Chondrocyte (in vitro differentiated cells): ENCODE data around the gene TM9SF4. TPM values are rescaled to one million over a fixed set of nuclear protein-coding genes. Genes with fewer than 3 reads are reported as not detected.

Experiments used
- DNase-seq: peaks from one replicate; pipeline ENCODE4 v3.0.0; 2021; ENCODE audit warnings: mixed read lengths, low spot score
- H3K27ac Mint-ChIP-seq: one replicate; pipeline ENCODE4 v1.8.0; 2021; ENCODE audit warnings: mild to moderate bottlenecking, moderate library complexity, mixed read lengths; ENCODE audit not compliant: unreplicated experiment
- H3K27me3 Mint-ChIP-seq: 2 replicates; pipeline ENCODE4 v1.8.0; 2021; ENCODE audit warnings: low read depth, mixed read lengths
- H3K36me3 Mint-ChIP-seq: 2 replicates; pipeline ENCODE4 v1.8.0; 2021; ENCODE audit warnings: low read depth, mixed read lengths
- H3K4me1 Mint-ChIP-seq: 2 replicates; pipeline ENCODE4 v1.8.0; 2021; ENCODE audit warnings: low read depth, mild to moderate bottlenecking, mixed read lengths
- H3K4me3 Mint-ChIP-seq: one replicate; pipeline ENCODE4 v1.8.0; 2021; ENCODE audit warnings: mild to moderate bottlenecking, moderate library complexity, mixed read lengths; ENCODE audit not compliant: unreplicated experiment
- H3K9me3 Mint-ChIP-seq: 2 replicates; pipeline ENCODE4 v1.8.0; 2021; ENCODE audit warnings: low read depth, mixed read lengths
- CTCF ChIP-seq: fragments of 200-600 bp; sonication (generic); IDR thresholded peaks from 2 replicates; pipeline ENCODE4 v1.5.0; 2021; ENCODE audit warnings: antibody characterized with exemption, mild to moderate bottlenecking, moderate library complexity
- total RNA-seq: library from RNA; stranded (reverse); gene quantifications from 3 replicates; pipeline ENCODE4 v1.2.1, GENCODE V29; 2021

The TM9SF4 gene
- total RNA-seq, 1 donor from 2014 or later = 83.7 TPM

- no peak for TF ChIP-seq CTCF
- DNase-seq = no peak
- peaks cover 45% of the 10 kb centered on the region for H3K4me1 Mint-ChIP-seq
- peak overlapping the region; percentile 18 for H3K27ac Mint-ChIP-seq
- H3K4me3 Mint-ChIP-seq = no peak overlapping the region
- H3K27me3 Mint-ChIP-seq = no peaks in the 10 kb centered on the region
- peaks cover 25% of the 10 kb centered on the region for H3K36me3 Mint-ChIP-seq
- H3K9me3 Mint-ChIP-seq = no peaks in the 10 kb centered on the region
These were observed 92.5 kb downstream of the TM9SF4 start for GRCh38 chr20:32201977-32202363.

- Mint-ChIP-seq H3K4me3 (no peak overlapping the region), H3K27ac (peak overlapping the region; percentile 77), H3K4me1 (peaks cover 52% of the 10 kb centered on the region), H3K36me3 (peaks cover 16% of the 10 kb centered on the region), H3K27me3 (no peaks in the 10 kb centered on the region), H3K9me3 (no peaks in the 10 kb centered on the region)
- no peak for DNase-seq
- no peak for TF ChIP-seq CTCF
These were observed 94.1 kb downstream of the TM9SF4 start for GRCh38 chr20:32203356-32204204.

GRCh38 chr20:32204205-32205109 lies 94.9 kb downstream of the TM9SF4 start:
- DNase-seq = no peak
- H3K4me3 Mint-ChIP-seq = no peak overlapping the region
- peak overlapping the region; percentile 93 for H3K27ac Mint-ChIP-seq
- peaks cover 8% of the 10 kb centered on the region for H3K36me3 Mint-ChIP-seq
- H3K27me3 Mint-ChIP-seq = no peaks in the 10 kb centered on the region
- no peak for TF ChIP-seq CTCF
- peaks cover 61% of the 10 kb centered on the region for H3K4me1 Mint-ChIP-seq
- no peaks in the 10 kb centered on the region for H3K9me3 Mint-ChIP-seq

GRCh38 chr20:32205110-32205842 lies 95.8 kb downstream of the TM9SF4 start:
- Mint-ChIP-seq H3K4me3 (peak overlapping the region; percentile 98), H3K4me1 (peaks cover 69% of the 10 kb centered on the region), H3K9me3 (no peaks in the 10 kb centered on the region), H3K27ac (peak overlapping the region; percentile 93), H3K36me3 (peaks cover 10% of the 10 kb centered on the region), H3K27me3 (no peaks in the 10 kb centered on the region)
- DNase-seq = no peak
- TF ChIP-seq CTCF = no peak
